Type B pancreatic cell (in vitro differentiated cells): ENCODE measurements around the gene PARD3. TPM values are rescaled to one million over a fixed set of nuclear protein-coding genes. Genes with fewer than 3 reads are reported as not detected.

Experiments
- DNase-seq: peaks from one replicate; pipeline ENCODE4 v3.0.0; 2021; ENCODE audit warnings: mixed read lengths; ENCODE audit not compliant: unreplicated experiment; ENCODE audit errors: extremely low spot score
- H3K27ac Mint-ChIP-seq: 2 replicates; pipeline ENCODE4 v1.8.0; 2021; ENCODE audit warnings: mild to moderate bottlenecking, mixed read lengths
- H3K27me3 Mint-ChIP-seq: 2 replicates; pipeline ENCODE4 v1.8.0; 2021; ENCODE audit warnings: mixed read lengths
- H3K36me3 Mint-ChIP-seq: 2 replicates; pipeline ENCODE4 v1.8.0; 2021; ENCODE audit warnings: mixed read lengths
- H3K4me1 Mint-ChIP-seq: one replicate; pipeline ENCODE4 v1.8.0; 2021; ENCODE audit warnings: mixed read lengths; ENCODE audit not compliant: unreplicated experiment
- H3K4me3 Mint-ChIP-seq: 2 replicates; pipeline ENCODE4 v1.8.0; 2021; ENCODE audit warnings: mild to moderate bottlenecking, mixed read lengths
- H3K9me3 Mint-ChIP-seq: 2 replicates; pipeline ENCODE4 v1.8.0; 2021; ENCODE audit warnings: mixed read lengths
- CTCF ChIP-seq: fragments of 200-600 bp; sonication (generic); conservative IDR thresholded peaks from 2 replicates; pipeline ENCODE4 v1.5.0; 2021; ENCODE audit warnings: antibody characterized with exemption, mild to moderate bottlenecking
- total RNA-seq: library from RNA; stranded (reverse); gene quantifications from 2 replicates; pipeline ENCODE4 v1.2.1, GENCODE V29; 2021; ENCODE audit warnings: low replicate concordance

PARD3 gene
- total RNA-seq, 1 donor from 2014 or later, result 52.3 TPM

DNA sequence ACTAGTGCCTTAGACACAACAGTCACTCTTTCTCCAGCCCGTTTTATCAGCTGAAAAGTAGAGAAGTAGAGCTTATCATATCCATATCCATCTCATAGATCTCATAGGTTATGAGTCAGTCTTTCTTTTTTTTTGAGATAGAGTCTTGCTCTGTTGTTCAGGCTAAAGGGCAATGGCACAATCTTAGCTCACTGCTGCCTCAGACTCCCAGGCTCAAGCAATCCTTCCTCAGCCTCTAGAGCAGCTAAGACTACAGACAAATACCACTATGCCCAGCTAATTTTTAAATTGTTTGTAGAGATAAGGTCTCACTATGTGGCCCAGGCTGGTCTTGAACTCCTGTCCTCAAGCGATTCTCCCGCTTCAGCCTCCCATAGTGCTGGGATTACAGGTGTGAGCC is 2.5 kb upstream of the PARD3 start:
- TF ChIP-seq CTCF, result no peak
- Mint-ChIP-seq H3K4me1 (peaks cover 22% of the 10 kb centered on the region), H3K36me3 (no peaks in the 10 kb centered on the region), H3K27me3 (peaks cover 5% of the 10 kb centered on the region), H3K4me3 (no peak overlapping the region), H3K9me3 (no peaks in the 10 kb centered on the region), H3K27ac (no peak overlapping the region)
- DNase-seq, result no peak

GRCh38 chr10:34817054-34817453 is 2.0 kb upstream of the PARD3 start:
- Mint-ChIP-seq H3K27ac (no peak overlapping the region), H3K4me1 (peaks cover 27% of the 10 kb centered on the region), H3K27me3 (peaks cover 5% of the 10 kb centered on the region), H3K4me3 (peak overlapping the region; percentile 87), H3K9me3 (no peaks in the 10 kb centered on the region), H3K36me3 (no peaks in the 10 kb centered on the region)
- no peak for DNase-seq
- no peak for TF ChIP-seq CTCF

DNA sequence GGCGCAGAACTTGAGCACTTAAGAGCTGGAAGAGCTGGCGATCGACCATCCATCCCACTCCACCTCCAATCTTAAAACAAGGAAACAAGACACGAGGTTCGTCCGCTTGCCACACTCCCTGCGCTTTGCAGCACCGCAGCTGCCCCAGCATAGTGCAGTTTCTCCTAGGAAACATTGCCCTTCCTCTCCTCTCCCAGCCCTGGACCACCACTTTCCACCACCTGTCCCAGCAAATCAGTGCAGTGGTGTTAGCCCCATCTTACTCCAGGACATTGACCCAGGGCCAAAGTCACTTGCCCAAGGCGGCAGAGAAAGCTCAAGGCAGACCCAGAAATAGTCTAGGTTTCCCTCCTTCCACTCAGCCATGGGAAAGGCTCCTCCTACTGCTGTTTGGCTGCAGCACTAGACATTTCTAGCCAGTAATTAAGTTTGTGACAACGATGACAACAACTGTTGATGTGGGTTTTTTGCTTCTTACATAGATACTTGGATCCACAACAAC is 1.5 kb upstream of the PARD3 start:
- no peak for TF ChIP-seq CTCF
- H3K27me3 Mint-ChIP-seq, result peaks cover 5% of the 10 kb centered on the region

DNA sequence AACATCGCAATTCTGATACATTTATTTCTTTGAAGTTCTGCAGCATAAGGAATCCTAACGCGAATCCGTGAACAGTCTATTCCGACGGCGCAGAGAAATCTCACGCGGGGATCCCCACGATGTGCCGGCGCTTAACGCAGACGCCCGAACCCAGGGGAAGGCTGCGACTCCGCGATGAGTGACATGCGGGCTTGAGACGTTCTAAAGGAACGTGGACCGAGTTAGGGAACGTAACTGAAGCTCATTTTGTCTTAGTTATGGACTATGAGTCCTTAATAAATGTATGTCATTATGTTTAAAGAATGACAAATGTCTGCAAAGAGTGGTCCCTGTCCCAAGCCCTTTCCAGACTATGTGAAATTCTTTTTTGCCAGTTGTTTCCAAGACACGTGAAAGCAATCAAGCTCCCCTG is 995 bp upstream of the PARD3 start:
- no peak for DNase-seq

More for the DNA sequence above, 1.5 kb upstream of the PARD3 start:
- Mint-ChIP-seq H3K9me3 (no peaks in the 10 kb centered on the region), H3K36me3 (no peaks in the 10 kb centered on the region), H3K4me3 (peak overlapping the region; percentile 87), H3K4me1 (peaks cover 32% of the 10 kb centered on the region), H3K27ac (peak overlapping the region; percentile 75)
- DNase-seq, result no peak

GRCh38 chr10:34814913-34815184 is 247 bp downstream of the PARD3 start:
- TF ChIP-seq CTCF, result no peak
- H3K4me3 Mint-ChIP-seq, result peak overlapping the region; percentile 60
- H3K27me3 Mint-ChIP-seq, result peaks cover 5% of the 10 kb centered on the region
- H3K9me3 Mint-ChIP-seq, result no peaks in the 10 kb centered on the region
- no peak overlapping the region for H3K27ac Mint-ChIP-seq
- peaks cover 42% of the 10 kb centered on the region for H3K4me1 Mint-ChIP-seq
- DNase-seq, result no peak
- no peaks in the 10 kb centered on the region for H3K36me3 Mint-ChIP-seq

More for the DNA sequence above, 995 bp upstream of the PARD3 start:
- Mint-ChIP-seq H3K4me3 (peak overlapping the region; percentile 87), H3K27ac (peak overlapping the region; percentile 75), H3K4me1 (peaks cover 37% of the 10 kb centered on the region), H3K36me3 (no peaks in the 10 kb centered on the region), H3K27me3 (peaks cover 5% of the 10 kb centered on the region), H3K9me3 (no peaks in the 10 kb centered on the region)
- no peak for TF ChIP-seq CTCF
